H9 (cell line): ENCODE results near the gene SACM1L. TPM values are rescaled to one million over a fixed set of nuclear protein-coding genes. Genes with fewer than 3 reads are reported as not detected.

Experiments
- DNase-seq: peaks from one replicate; pipeline ENCODE4 v3.0.0-alpha.2; 2017
- H2AFZ ChIP-seq: one replicate; pipeline ENCODE4 v1.6.1; 2013; ENCODE audit warnings: mild to moderate bottlenecking, low read length, control low read depth, moderate library complexity
- H2AK5ac ChIP-seq: 2 replicates; pipeline ENCODE4 v1.6.1; 2013; ENCODE audit warnings: low read length, control low read depth, mixed read lengths; ENCODE audit not compliant: insufficient read length
- H2BK120ac ChIP-seq: one replicate; pipeline ENCODE4 v1.6.1; 2013; ENCODE audit warnings: low read depth, mild to moderate bottlenecking, low read length, control low read depth, inconsistent platforms; ENCODE audit not compliant: poor library complexity, severe bottlenecking
- H2BK12ac ChIP-seq: 2 replicates; pipeline ENCODE4 v1.6.1; 2013; ENCODE audit warnings: low read length, control low read depth, mixed read lengths, low read depth; ENCODE audit not compliant: insufficient read length
- H2BK15ac ChIP-seq: 2 replicates; pipeline ENCODE4 v1.6.1; 2013; ENCODE audit warnings: low read depth, low read length, control low read depth
- H2BK20ac ChIP-seq: one replicate; pipeline ENCODE4 v1.6.1; 2013; ENCODE audit warnings: low read depth, mild to moderate bottlenecking, low read length, control low read depth, inconsistent platforms; ENCODE audit not compliant: poor library complexity, severe bottlenecking
- H2BK5ac ChIP-seq: 2 replicates; pipeline ENCODE4 v1.6.1; 2013; ENCODE audit warnings: low read length, control low read depth, mixed read lengths; ENCODE audit not compliant: insufficient read length
- H3K14ac ChIP-seq: 2 replicates; pipeline ENCODE4 v1.6.1; 2013; ENCODE audit warnings: low read length, control low read depth; ENCODE audit not compliant: insufficient read depth
- H3K18ac ChIP-seq: 2 replicates; pipeline ENCODE4 v1.6.1; 2013; ENCODE audit warnings: low read depth, mild to moderate bottlenecking, mixed read lengths, low read length, control low read depth; ENCODE audit not compliant: insufficient read length
- H3K23ac ChIP-seq: 2 replicates; pipeline ENCODE4 v1.6.1; 2013; ENCODE audit warnings: low read length, control low read depth, mixed read lengths, low read depth; ENCODE audit not compliant: insufficient read length
- H3K23me2 ChIP-seq: 2 replicates; pipeline ENCODE4 v1.6.1; 2013; ENCODE audit warnings: low read depth, mild to moderate bottlenecking, mixed read lengths, low read length, control low read depth; ENCODE audit not compliant: insufficient read length, poor library complexity, severe bottlenecking
- H3K27ac ChIP-seq: 2 replicates; pipeline ENCODE4 v1.5.1; 2013; ENCODE audit warnings: low read length, control low read depth, mixed read lengths, low read depth; ENCODE audit not compliant: insufficient read length
- H3K27me3 ChIP-seq: 2 replicates; pipeline ENCODE4 v1.6.1; 2013; ENCODE audit warnings: low read length, control low read depth, inconsistent platforms; ENCODE audit not compliant: insufficient read depth
- H3K4ac ChIP-seq: 2 replicates; pipeline ENCODE4 v1.6.1; 2013; ENCODE audit warnings: low read depth, mild to moderate bottlenecking, control low read depth, inconsistent platforms, low read length, moderate library complexity
- H3K4me1 ChIP-seq: 2 replicates; pipeline ENCODE4 v1.6.1; 2013; ENCODE audit warnings: low read length, control low read depth, inconsistent platforms; ENCODE audit not compliant: insufficient read depth
- H3K4me2 ChIP-seq: 2 replicates; pipeline ENCODE4 v1.6.1; 2013; ENCODE audit warnings: low read length, control low read depth, mixed read lengths; ENCODE audit not compliant: insufficient read length, insufficient read depth
- H3K56ac ChIP-seq: 2 replicates; pipeline ENCODE4 v1.6.1; 2013; ENCODE audit warnings: low read depth, mild to moderate bottlenecking, mixed read lengths, low read length, control low read depth; ENCODE audit not compliant: insufficient read length
- H3K79me1 ChIP-seq: 2 replicates; pipeline ENCODE4 v1.6.1; 2013; ENCODE audit warnings: low read depth, mild to moderate bottlenecking, moderate library complexity, low read length, control low read depth, inconsistent platforms; ENCODE audit not compliant: insufficient read depth, poor library complexity, severe bottlenecking
- H3K79me2 ChIP-seq: 2 replicates; pipeline ENCODE4 v1.6.1; 2013; ENCODE audit warnings: low read length, control low read depth, inconsistent platforms; ENCODE audit not compliant: insufficient read depth
- H3K9ac ChIP-seq: 2 replicates; pipeline ENCODE4 v1.6.1; 2013; ENCODE audit warnings: low read length, control low read depth, mixed read lengths; ENCODE audit not compliant: insufficient read length; ENCODE audit errors: extremely low read depth
- H3K9me3 ChIP-seq: one replicate; pipeline ENCODE4 v1.6.1; 2013; ENCODE audit warnings: low read depth, low read length, inconsistent platforms; ENCODE audit not compliant: control insufficient read depth
- H3T11ph ChIP-seq: one replicate; pipeline ENCODE4 v1.6.1; 2013; ENCODE audit warnings: mild to moderate bottlenecking, low read length, control low read depth, inconsistent platforms
- H4K20me1 ChIP-seq: one replicate; pipeline ENCODE4 v1.6.1; 2013; ENCODE audit not compliant: control insufficient read depth, insufficient read length, insufficient read depth
- H4K5ac ChIP-seq: 2 replicates; pipeline ENCODE4 v1.6.1; 2013; ENCODE audit warnings: low read depth, mild to moderate bottlenecking, mixed read lengths, low read length, control low read depth; ENCODE audit not compliant: insufficient read length
- H4K8ac ChIP-seq: replicated peaks from 2 replicates; pipeline ENCODE4 v1.6.1; 2013; ENCODE audit warnings: low read length, control low read depth, mixed read lengths, low read depth; ENCODE audit not compliant: insufficient read length
- H4K91ac ChIP-seq: 2 replicates; pipeline ENCODE4 v1.6.1; 2013; ENCODE audit warnings: low read depth, mild to moderate bottlenecking, moderate library complexity, mixed read lengths, low read length, control low read depth; ENCODE audit not compliant: insufficient read length
- H3K27ac Mint-ChIP-seq, 3 experiments: 2 replicates in 2 of 3; 3 replicates in 1 of 3; pipeline ENCODE4 v1.8.0; 2020 to 2021; ENCODE audit warnings: mixed read lengths in 3 of 3, mild to moderate bottlenecking in 1 of 3, moderate library complexity in 1 of 3
- H3K27me3 Mint-ChIP-seq: 2 replicates; pipeline ENCODE4 v1.8.0; 2021; ENCODE audit warnings: low read depth, mild to moderate bottlenecking, moderate library complexity, mixed read lengths
- H3K36me3 Mint-ChIP-seq, 3 experiments: 2 replicates in 2 of 3; 3 replicates in 1 of 3; pipeline ENCODE4 v1.8.0; 2020 to 2021; ENCODE audit warnings: low read depth in 3 of 3, mixed read lengths in 3 of 3; ENCODE audit not compliant: insufficient read depth in 1 of 3
- H3K4me1 Mint-ChIP-seq, 2 experiments: 2 replicates each; pipeline ENCODE4 v1.8.0; 2020; ENCODE audit warnings: mixed read lengths in 2 of 2
- H3K4me3 Mint-ChIP-seq, 2 experiments: 2 replicates in 1 of 2; 3 replicates in 1 of 2; pipeline ENCODE4 v1.8.0; 2020 to 2021; ENCODE audit warnings: mild to moderate bottlenecking in 2 of 2, mixed read lengths in 2 of 2, moderate library complexity in 1 of 2
- H3K9me3 Mint-ChIP-seq, 2 experiments: 2 replicates in 1 of 2; 3 replicates in 1 of 2; pipeline ENCODE4 v1.8.0; 2020; ENCODE audit warnings: mild to moderate bottlenecking in 2 of 2, mixed read lengths in 2 of 2, moderate library complexity in 1 of 2
- WGBS: extraction: QIAGEN DNeasy Blood & Tissue Kit; methylation state at CpG from one replicate; pipeline ENCODE4 v1.1.7; 2013; ENCODE audit warnings: missing lambda C conversion rate, low lambda C conversion rate, mixed read lengths; ENCODE audit not compliant: insufficient read length; ENCODE audit errors: extremely low coverage; 5-methylcytosine and 5-hydroxymethylcytosine counted together
- total RNA-seq: library from RNA; stranded (reverse); gene quantifications from 2 replicates; pipeline ENCODE4 v1.2.1, GENCODE V29; 2021
- TF ChIP-seq, protein P1 (sequence below): fragments of 200-600 bp; sonication (generic); conservative IDR thresholded peaks from 3 replicates; pipeline ENCODE4 v1.8.0; 2021; ENCODE audit warnings: antibody characterized with exemption, mild to moderate bottlenecking

SACM1L gene
- total RNA-seq, 1 experiment from 2014 or later: 52.8 TPM

DNA sequence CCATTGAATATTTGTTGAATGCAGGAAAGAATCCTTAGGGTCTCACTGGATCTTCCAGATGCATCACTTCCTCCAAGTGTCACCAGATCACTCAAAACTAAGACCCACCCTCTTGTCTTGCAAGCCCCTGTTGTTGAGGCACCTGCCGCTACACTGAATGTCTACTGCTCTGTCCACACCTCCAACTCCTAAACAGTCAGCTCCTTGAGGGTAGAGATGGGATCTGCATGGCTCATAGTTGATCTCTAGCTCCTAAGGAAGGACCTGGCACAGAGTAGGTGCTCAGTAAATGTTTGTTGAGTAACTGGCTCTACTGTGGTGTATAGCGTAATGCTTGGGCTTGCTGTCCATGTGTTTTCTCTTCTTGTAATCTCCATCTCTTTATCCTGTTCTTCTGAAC, 98.4 kb downstream of the SACM1L start:
- Mint-ChIP-seq H3K27me3 (peaks cover 38% of the 10 kb centered on the region), H3K4me3 (no peak overlapping the region), H3K4me1 (peaks cover 6% of the 10 kb centered on the region in 2 experiments), H3K36me3 (peaks cover 0 to 17% (median 2%) of the 10 kb centered on the region in 3 experiments; a peak in 4 of 7 replicates), H3K27ac (no peak overlapping the region), H3K9me3 (peaks cover 13 to 27% of the 10 kb centered on the region in 2 experiments)
- no peaks in the 10 kb centered on the region for H3K79me2 ChIP-seq
- no peak overlapping the region for H2AK5ac ChIP-seq
- no peak overlapping the region for H3K27ac ChIP-seq
- no peak overlapping the region for H4K5ac ChIP-seq
- no peak for DNase-seq
- WGBS: no CpG with 5 or more reads among the region's 2 CpGs
- no peak overlapping the region for H3K56ac ChIP-seq
- H3K14ac ChIP-seq: no peak overlapping the region
- H3K9me3 ChIP-seq: no peaks in the 10 kb centered on the region
- no peak overlapping the region for H3K4ac ChIP-seq
- no peak overlapping the region for H3K23ac ChIP-seq
- H3K9ac ChIP-seq: no peak overlapping the region
- H3K79me1 ChIP-seq: no peaks in the 10 kb centered on the region
- no peak overlapping the region for H3K18ac ChIP-seq
- no peaks in the 10 kb centered on the region for H3K23me2 ChIP-seq
- H4K8ac ChIP-seq: no peak overlapping the region
- no peak overlapping the region for H2BK15ac ChIP-seq
- no peaks in the 10 kb centered on the region for H3K27me3 ChIP-seq
- H3K4me1 ChIP-seq: no peaks in the 10 kb centered on the region
- TF ChIP-seq, protein P1, sequence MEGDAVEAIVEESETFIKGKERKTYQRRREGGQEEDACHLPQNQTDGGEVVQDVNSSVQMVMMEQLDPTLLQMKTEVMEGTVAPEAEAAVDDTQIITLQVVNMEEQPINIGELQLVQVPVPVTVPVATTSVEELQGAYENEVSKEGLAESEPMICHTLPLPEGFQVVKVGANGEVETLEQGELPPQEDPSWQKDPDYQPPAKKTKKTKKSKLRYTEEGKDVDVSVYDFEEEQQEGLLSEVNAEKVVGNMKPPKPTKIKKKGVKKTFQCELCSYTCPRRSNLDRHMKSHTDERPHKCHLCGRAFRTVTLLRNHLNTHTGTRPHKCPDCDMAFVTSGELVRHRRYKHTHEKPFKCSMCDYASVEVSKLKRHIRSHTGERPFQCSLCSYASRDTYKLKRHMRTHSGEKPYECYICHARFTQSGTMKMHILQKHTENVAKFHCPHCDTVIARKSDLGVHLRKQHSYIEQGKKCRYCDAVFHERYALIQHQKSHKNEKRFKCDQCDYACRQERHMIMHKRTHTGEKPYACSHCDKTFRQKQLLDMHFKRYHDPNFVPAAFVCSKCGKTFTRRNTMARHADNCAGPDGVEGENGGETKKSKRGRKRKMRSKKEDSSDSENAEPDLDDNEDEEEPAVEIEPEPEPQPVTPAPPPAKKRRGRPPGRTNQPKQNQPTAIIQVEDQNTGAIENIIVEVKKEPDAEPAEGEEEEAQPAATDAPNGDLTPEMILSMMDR: no peak
- no peak overlapping the region for H4K91ac ChIP-seq
- no peak overlapping the region for H2BK20ac ChIP-seq
- H2BK12ac ChIP-seq: no peak overlapping the region
- no peak overlapping the region for H2BK120ac ChIP-seq
- H2AFZ ChIP-seq: no peak overlapping the region
- H4K20me1 ChIP-seq: no peaks in the 10 kb centered on the region
- H2BK5ac ChIP-seq: no peak overlapping the region
- no peak overlapping the region for H3T11ph ChIP-seq
- no peak overlapping the region for H3K4me2 ChIP-seq
